G401 (cell line): ENCODE data around the gene CEP128. TPM values are rescaled to one million over a fixed set of nuclear protein-coding genes. Genes with fewer than 3 reads are reported as not detected.

Experiments used
- DNase-seq: peaks from one replicate; pipeline ENCODE4 v3.0.0-alpha.2; 2015; ENCODE audit warnings: low spot score
- in situ Hi-C: cut with HindIII; loops from 2 replicates; pipeline ENCODE4 v1.10.0; 2016; ENCODE audit warnings: low sequenced_read_pairs, mixed read lengths
- total RNA-seq: library from RNA; depleted of rRNA; stranded (reverse); fragments of >200 nt; shearing (Covaris generic); gene quantifications from 2 replicates; pipeline ENCODE4 v1.2.3, GENCODE V29; 2014

CEP128 gene
- total RNA-seq, 1 experiment from 2014 or later = 3.3 TPM

GRCh38 chr14:80713076-80713850, 228.3 kb downstream of the CEP128 start:
- DNase-seq = no peak
- in situ Hi-C loops = no loop called here

GRCh38 chr14:80705241-80705980, 236.1 kb downstream of the CEP128 start:
- no peak for DNase-seq
- in situ Hi-C loops = no loop called here

DNA sequence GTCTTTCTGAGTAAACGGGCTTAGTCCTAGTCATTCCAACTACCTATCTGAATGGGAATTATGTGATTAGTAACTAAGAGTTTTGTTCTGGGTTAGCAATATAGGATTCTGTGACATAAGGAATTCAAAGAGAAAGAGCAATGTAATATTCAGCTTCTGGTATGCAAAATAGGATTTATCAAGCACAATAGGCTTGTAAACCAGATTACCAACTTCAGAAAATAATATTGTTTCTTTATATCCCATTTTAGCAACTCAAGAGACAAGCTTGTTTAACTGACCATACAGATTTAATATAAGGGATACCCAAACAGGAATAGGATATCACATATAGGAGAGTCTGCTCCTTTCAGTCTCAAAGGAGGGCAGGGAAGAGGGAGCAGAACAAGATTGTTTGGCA, 240.9 kb downstream of the CEP128 start:
- DNase-seq = no peak
- in situ Hi-C loops = no loop called here

DNA sequence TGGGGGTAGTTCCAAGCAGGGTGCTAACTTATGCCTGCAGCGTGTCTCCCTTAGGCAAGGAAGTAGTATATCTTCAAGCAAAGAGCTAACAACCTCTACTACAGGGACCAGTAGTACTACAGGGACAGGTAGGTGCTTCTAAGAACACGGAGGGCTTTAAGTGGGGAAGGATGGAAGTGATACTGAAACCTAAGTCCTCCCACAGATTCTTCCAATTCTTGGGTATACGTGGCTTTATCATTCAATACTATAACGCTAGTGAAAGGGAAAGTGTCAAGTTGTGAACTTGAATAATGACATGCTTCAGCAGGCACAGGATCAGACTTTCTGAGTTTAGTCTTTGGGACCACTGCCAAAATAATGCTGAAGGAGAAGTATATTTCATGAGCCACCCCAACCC, 241.7 kb downstream of the CEP128 start:
- in situ Hi-C loops = no loop called here
- DNase-seq = no peak

GRCh38 chr14:80698974-80699373, 242.6 kb downstream of the CEP128 start:
- in situ Hi-C loops = no loop called here
- DNase-seq = no peak

GRCh38 chr14:80695869-80696268, 245.7 kb downstream of the CEP128 start:
- no peak for DNase-seq

GRCh38 chr14:80692903-80693302, 248.6 kb downstream of the CEP128 start:
- no peak for DNase-seq
- in situ Hi-C loops = no loop called here

More at GRCh38 chr14:80695869-80696268, 245.7 kb downstream of the CEP128 start:
- in situ Hi-C loops = no loop called here

- in situ Hi-C loops = no loop called here
These were observed 259.9 kb downstream of the CEP128 start for GRCh38 chr14:80681651-80682050.

DNA sequence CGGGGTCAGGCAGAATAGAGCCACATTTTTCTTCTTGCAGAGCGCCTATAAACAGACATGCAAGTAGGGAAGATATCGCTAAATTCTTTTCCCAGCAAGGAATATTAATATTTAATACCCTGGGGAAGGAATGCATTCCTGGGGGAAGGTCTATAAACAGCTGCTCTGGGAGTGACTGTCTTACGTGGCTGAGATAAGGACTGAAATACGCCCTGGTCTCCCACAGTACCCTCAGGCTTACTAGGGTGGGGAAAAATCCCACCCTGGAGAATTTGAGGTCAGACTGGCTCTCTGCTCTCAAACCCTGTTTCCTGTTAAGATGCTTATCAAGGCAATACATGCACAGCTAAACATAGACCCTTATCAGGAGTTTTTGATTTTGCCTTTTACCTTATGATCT, 262.3 kb downstream of the CEP128 start:
- no peak for DNase-seq
- in situ Hi-C loops = no loop called here

More at GRCh38 chr14:80681651-80682050, 259.9 kb downstream of the CEP128 start:
- no peak for DNase-seq

GRCh38 chr14:80678436-80678835, 263.1 kb downstream of the CEP128 start:
- in situ Hi-C loops = no loop called here

DNA sequence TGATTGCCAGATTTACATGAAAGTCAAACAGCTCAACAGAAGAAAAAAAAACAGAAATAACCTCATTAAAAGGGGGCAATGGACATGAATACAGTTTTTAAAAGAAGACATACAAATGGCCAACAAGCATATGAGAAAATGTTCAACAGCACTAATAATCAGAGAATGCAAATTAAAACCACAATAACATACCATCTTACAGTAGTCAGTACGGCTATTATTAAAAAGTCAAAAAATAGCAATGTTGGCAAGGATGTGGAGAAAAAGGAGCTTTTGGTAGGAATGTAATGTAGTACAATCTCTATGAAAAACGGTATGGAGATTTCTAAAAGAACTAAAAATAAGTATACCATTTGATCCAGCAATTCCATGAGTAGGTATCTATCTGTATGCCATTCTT, 272.1 kb downstream of the CEP128 start:
- no peak for DNase-seq
- in situ Hi-C loops = no loop called here

More at GRCh38 chr14:80678436-80678835, 263.1 kb downstream of the CEP128 start:
- DNase-seq = no peak

- DNase-seq = no peak
- in situ Hi-C loops = no loop called here
These were observed 277.0 kb downstream of the CEP128 start for GRCh38 chr14:80664576-80664975.

- peak; percentile 96 for DNase-seq
- in situ Hi-C loops = no loop called here
These were observed 278.0 kb downstream of the CEP128 start for GRCh38 chr14:80663541-80663940.

DNA sequence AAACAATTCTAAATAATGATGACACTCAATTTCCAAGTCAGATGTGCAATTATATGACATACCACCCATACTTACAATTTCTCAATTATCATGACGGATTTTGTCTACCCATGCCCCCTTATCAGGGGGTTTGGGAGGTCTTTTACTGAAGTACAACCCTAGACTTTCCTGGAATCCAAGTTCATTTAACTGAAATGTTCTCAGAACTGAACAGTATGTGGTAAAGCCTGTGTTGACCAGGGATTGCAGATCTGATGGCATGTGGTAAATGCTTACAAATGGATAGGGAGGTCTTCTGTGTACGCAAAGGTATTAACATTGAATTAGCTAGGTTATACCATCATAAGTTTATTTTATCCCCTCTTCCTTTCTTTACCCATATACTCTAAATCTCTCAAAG, 281.8 kb downstream of the CEP128 start:
- in situ Hi-C loops = no loop called here

GRCh38 chr14:80658733-80659132, 282.8 kb downstream of the CEP128 start:
- DNase-seq = peak; percentile 12
- in situ Hi-C loops = no loop called here

More for the DNA sequence above, 281.8 kb downstream of the CEP128 start:
- no peak for DNase-seq

DNA sequence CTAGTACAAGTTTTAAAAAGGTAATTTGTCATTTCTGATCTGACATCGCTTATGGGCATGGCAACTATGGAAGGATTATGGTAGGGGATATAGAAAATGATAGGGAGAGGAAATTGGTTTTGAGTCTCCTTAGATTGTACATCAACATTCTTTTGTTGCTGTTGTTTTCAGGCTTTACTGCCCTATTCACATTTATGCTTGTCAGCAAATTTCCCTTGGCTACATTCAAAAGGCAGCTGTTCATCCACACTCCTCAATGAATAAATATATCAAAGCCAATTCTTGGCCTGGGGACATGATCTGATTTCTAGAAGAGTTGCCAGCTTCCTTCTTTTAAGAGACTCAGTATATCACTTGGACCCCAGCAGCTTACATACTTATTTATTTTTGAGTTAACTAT, 283.4 kb downstream of the CEP128 start:
- no peak for DNase-seq
- in situ Hi-C loops = no loop called here

DNA sequence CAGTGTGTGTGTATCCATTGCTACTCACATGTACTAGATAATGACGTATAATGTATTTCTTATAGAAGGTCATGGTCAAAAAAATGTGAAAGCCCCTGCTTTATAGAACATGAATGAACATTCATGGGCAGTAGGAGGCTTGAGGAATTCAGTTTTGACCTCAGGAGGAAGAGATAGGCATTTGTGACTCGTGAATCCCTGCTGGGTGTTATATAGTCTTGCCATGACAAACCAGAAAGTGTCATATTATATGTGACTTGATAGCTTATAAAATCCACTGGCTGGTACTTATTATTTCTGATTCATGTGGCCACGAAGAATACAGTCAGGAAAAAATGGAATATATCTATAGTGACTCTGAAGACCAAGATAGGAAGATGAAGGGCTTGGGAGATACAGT, 287.6 kb downstream of the CEP128 start:
- in situ Hi-C loops = no loop called here
- DNase-seq = no peak

GRCh38 chr14:80645667-80646413, 295.7 kb downstream of the CEP128 start:
- in situ Hi-C loops = no loop called here
- no peak for DNase-seq

- DNase-seq = no peak
- in situ Hi-C loops = no loop called here
These were observed 296.7 kb downstream of the CEP128 start for GRCh38 chr14:80644826-80645225.
